Breast epithelium (tissue), 4 donors: Measurements from ENCODE around the gene CPNE6. TPM values are rescaled to one million over a fixed set of nuclear protein-coding genes. Genes with fewer than 3 reads are reported as not detected.

Experiments
- DNase-seq, 2 donors: peaks; one replicate each; pipeline ENCODE4 v3.0.0-alpha.2; 2019; ENCODE audit warnings: low spot score in 2 of 2
- H3K27ac ChIP-seq, 2 donors: fragments of 200-600 bp; sonication (generic) in 1 of 2; one replicate each; pipeline ENCODE4 v1.5.1; 2016 to 2019; ENCODE audit warnings: mild to moderate bottlenecking in 1 of 2
- H3K27me3 ChIP-seq, 2 donors: fragments of 200-600 bp; sonication (generic) in 1 of 2; one replicate each; pipeline versions ENCODE4 v1.5.1 to v1.6.0; 2017 to 2019; ENCODE audit warnings: control low read depth in 1 of 2, mild to moderate bottlenecking in 1 of 2
- H3K36me3 ChIP-seq: fragments of 200-600 bp; one replicate; pipeline ENCODE4 v1.5.1; 2019
- H3K4me1 ChIP-seq, 2 donors: fragments of 200-600 bp; sonication (generic); one replicate each; pipeline ENCODE4 v1.5.1; 2016 to 2019; ENCODE audit warnings: control low read depth in 1 of 2
- H3K4me3 ChIP-seq, 3 donors: fragments of 200-600 bp; sonication (generic); 1 replicate in 2 of 3; 2 replicates in 1 of 3; pipeline ENCODE4 v1.5.1; 2016 to 2019; ENCODE audit warnings: mild to moderate bottlenecking in 3 of 3, moderate library complexity in 2 of 3
- H3K9me3 ChIP-seq, 2 donors: fragments of 200-600 bp; sonication (generic) in 1 of 2; one replicate each; pipeline ENCODE4 v1.5.1; 2016 to 2019; ENCODE audit warnings: control low read depth in 1 of 2
- CTCF ChIP-seq, 3 donors: fragments of 450-650 bp; IDR thresholded peaks; one replicate each; pipeline ENCODE4 v1.5.1; 2016 to 2017; ENCODE audit warnings: antibody characterized with exemption in 3 of 3, mild to moderate bottlenecking in 3 of 3, moderate library complexity in 3 of 3
- POLR2A ChIP-seq: fragments of 450-650 bp; IDR thresholded peaks from one replicate; pipeline ENCODE4 v1.6.1; 2016; ENCODE audit warnings: antibody characterized with exemption, mild to moderate bottlenecking, moderate library complexity
- POLR2AphosphoS5 ChIP-seq, 3 donors: sonication (generic); formaldehyde crosslinking; IDR thresholded peaks; one replicate each; pipeline ENCODE4 v1.6.1; 2017; ENCODE audit warnings: antibody characterized with exemption in 3 of 3
- intact Hi-C: fragments of 100-400 bp; cut with DNase I; formaldehyde crosslinking; loops from one replicate; pipeline ENCODE4 v1.15.1; 2023; ENCODE audit warnings: low total_unique reads
- total RNA-seq, 3 donors: library from RNA; depleted of rRNA; stranded (reverse); fragments of >200 nt; gene quantifications; one replicate each; pipeline ENCODE4 v1.1.0, GENCODE V29; 2016

The CPNE6 gene
- total RNA-seq, 3 donors from 2014 or later: not detected

GRCh38 chr14:24064091-24064795 lies 7.1 kb upstream of the CPNE6 start:
- Histone ChIP-seq H3K27ac (no peak overlapping the region), H3K9me3 (no peaks in the 10 kb centered on the region), H3K36me3 (no peaks in the 10 kb centered on the region), H3K4me1 (no peaks in the 10 kb centered on the region), H3K4me3 (no peak overlapping the region), H3K27me3 (no peaks in the 10 kb centered on the region)
- TF ChIP-seq CTCF (IDR thresholded peaks at IDR 0.05): no peak
- no peak for TF ChIP-seq POLR2AphosphoS5 (IDR thresholded peaks at IDR 0.05)
- TF ChIP-seq POLR2A: no peak
- intact Hi-C loops: no loop called here
- DNase-seq: no peak

DNA sequence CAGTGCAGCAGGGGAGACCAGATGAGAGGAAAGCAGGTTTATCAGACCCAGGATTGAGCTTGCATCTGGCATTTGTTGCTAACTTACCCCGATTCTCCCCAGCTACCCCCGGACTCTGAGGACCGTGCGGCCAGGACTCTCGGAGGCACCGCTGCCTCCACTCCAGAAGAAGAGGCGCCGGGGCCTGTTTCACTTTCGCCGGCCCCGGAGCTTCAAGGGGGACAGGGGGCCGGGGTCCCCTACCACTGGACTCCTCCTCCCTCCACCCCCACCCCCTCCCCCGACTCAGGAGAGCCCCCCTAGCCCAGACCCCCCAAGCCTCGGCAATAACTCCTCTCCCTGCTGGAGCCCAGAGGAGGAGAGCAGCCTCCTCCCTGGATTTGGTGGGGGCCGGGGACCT lies 6.5 kb upstream of the CPNE6 start:
- H3K4me1 ChIP-seq: no peaks in the 10 kb centered on the region
- no peaks in the 10 kb centered on the region for H3K27me3 ChIP-seq
- no peak overlapping the region for H3K4me3 ChIP-seq
- no peak for DNase-seq
- TF ChIP-seq CTCF (IDR thresholded peaks at IDR 0.05) (no peak), POLR2A (no peak)
- no peaks in the 10 kb centered on the region for H3K36me3 ChIP-seq
- no peaks in the 10 kb centered on the region for H3K9me3 ChIP-seq
- intact Hi-C loops: no loop called here
- no peak overlapping the region for H3K27ac ChIP-seq

GRCh38 chr14:24065408-24065807 lies 6.0 kb upstream of the CPNE6 start:
- Histone ChIP-seq H3K9me3 (no peaks in the 10 kb centered on the region), H3K4me1 (no peaks in the 10 kb centered on the region), H3K4me3 (no peak overlapping the region), H3K27me3 (no peaks in the 10 kb centered on the region), H3K36me3 (no peaks in the 10 kb centered on the region), H3K27ac (no peak overlapping the region)
- no peak for TF ChIP-seq CTCF (IDR thresholded peaks at IDR 0.05)
- no peak for TF ChIP-seq POLR2A
- no peak for TF ChIP-seq POLR2AphosphoS5 (IDR thresholded peaks at IDR 0.05)
- intact Hi-C loops: no loop called here
- DNase-seq: no peak

DNA sequence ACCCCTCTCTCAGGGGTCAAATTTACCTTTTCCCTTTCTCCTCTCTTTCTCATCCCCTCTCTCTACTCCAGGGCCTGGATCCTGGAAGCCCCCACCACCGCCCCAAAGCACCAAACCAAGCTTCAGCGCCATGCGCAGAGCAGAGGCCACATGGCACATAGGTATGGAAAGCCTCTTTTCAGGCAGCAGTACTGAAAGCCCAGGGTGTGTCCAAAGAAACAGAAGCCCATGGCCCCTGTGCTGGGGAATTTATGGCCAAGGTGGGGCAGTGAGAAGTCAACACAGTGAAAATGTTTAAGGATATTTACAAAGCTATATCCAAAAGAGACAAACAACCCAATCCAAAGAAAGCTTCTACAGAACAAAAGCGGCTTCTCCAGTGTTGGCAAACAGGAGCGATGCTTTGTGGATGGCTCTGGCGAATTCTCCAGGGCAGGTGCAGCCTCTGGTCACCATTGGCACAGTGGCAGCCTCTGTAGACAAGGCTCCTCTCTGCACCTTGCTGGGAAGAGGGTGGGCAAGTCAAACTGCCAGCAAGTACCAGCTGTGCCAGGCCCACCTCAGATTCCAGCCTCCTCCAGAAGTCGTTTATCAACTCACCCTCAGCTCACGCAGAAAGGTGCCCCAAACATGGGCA lies 4.7 kb upstream of the CPNE6 start:
- no peak for TF ChIP-seq POLR2AphosphoS5 (IDR thresholded peaks at IDR 0.05)
- Histone ChIP-seq H3K36me3 (no peaks in the 10 kb centered on the region), H3K27ac (no peak overlapping the region), H3K27me3 (no peaks in the 10 kb centered on the region), H3K4me1 (no peaks in the 10 kb centered on the region), H3K9me3 (no peaks in the 10 kb centered on the region), H3K4me3 (no peak overlapping the region)
- intact Hi-C loops: no loop called here
- no peak for DNase-seq

- Histone ChIP-seq H3K27me3 (no peaks in the 10 kb centered on the region), H3K9me3 (no peaks in the 10 kb centered on the region), H3K4me1 (no peaks in the 10 kb centered on the region), H3K27ac (no peak overlapping the region), H3K4me3 (no peak overlapping the region), H3K36me3 (no peaks in the 10 kb centered on the region)
- intact Hi-C loops: no loop called here
- no peak for TF ChIP-seq CTCF (IDR thresholded peaks at IDR 0.05)
- TF ChIP-seq POLR2A: no peak
- no peak for TF ChIP-seq POLR2AphosphoS5 (IDR thresholded peaks at IDR 0.05)
- DNase-seq: no peak
Observed at GRCh38 chr14:24067133-24068082, 4.0 kb upstream of the CPNE6 start.
